ENCODE data around the gene LASP1.

The LASP1 gene

DNA sequence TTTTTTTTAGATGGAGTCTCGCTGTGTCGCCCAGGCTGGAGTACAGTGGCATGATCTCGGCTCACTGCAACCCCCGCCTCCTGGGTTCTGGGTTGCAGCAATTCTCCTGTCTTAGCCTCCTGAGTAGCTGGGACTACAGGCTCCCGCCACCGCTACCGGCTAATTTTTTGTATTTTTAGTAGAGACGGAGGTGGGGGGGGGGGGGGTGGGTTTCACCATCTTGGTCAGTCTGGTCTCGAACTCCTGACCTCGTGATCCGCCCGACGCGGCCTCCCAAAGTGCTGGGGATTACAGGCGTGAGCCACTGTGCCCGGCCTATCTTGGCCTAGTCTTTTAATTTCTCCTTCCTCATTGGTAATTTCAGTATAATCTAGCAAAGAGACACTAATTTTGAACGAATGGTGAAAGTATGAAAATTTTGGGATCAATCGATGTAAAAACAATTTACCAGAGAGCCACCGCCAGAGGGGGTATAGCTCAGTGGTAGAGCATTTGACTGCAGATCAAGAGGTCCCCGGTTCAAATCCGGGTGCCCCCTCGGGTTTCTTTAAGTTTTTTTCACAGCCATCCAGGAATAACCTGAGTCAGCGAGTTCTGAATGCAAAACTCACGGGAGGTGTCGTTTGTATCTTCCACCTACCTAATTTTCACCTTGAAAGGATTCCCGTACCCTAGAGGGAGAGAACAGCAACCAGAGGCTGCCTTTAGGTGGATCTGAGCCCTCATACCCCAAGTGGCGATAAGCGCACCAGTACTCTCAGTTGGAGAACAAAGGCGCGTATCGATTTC, 2.5 kb upstream of the LASP1 start:
- Histone ChIP-seq H3K79me2 (ENCODE audit: control insufficient read depth, low read length) (peaks cover 24% of the 10 kb centered on the region), H3K36me3 (ENCODE audit: control insufficient read depth, low read length) (peaks cover 18% of the 10 kb centered on the region), H3K27ac (ENCODE audit: low read depth, low read length) (peak overlapping the region; percentile 89), H3K27me3 (ENCODE audit: control insufficient read depth, low read length) (no peaks in the 10 kb centered on the region), H3K4me1 (ENCODE audit: control insufficient read depth, low read length) (peaks cover 40% of the 10 kb centered on the region), H3K4me3 (ENCODE audit: low read length) (peak overlapping the region; percentile 95), H3K9me3 (ENCODE audit: control insufficient read depth, insufficient read depth, low read length) (no peaks in the 10 kb centered on the region), H3K9me2 (replicated peaks; ENCODE audit: control insufficient read depth, low read length) (no peaks in the 10 kb centered on the region), H3K4me2 (ENCODE audit: low read length) (peak overlapping the region; percentile 86), H3F3A (ENCODE audit: control insufficient read depth, insufficient read depth) (peaks cover 26% of the 10 kb centered on the region), H4K20me1 (ENCODE audit: control insufficient read depth, insufficient read depth, low read depth, low read length) (peaks cover 6% of the 10 kb centered on the region)
- TF ChIP-seq EZH2phosphoT487 (IDR thresholded peaks at IDR 0.05; ENCODE audit: borderline replicate concordance, low read length) = no peak
- TF ChIP-seq, protein P1, sequence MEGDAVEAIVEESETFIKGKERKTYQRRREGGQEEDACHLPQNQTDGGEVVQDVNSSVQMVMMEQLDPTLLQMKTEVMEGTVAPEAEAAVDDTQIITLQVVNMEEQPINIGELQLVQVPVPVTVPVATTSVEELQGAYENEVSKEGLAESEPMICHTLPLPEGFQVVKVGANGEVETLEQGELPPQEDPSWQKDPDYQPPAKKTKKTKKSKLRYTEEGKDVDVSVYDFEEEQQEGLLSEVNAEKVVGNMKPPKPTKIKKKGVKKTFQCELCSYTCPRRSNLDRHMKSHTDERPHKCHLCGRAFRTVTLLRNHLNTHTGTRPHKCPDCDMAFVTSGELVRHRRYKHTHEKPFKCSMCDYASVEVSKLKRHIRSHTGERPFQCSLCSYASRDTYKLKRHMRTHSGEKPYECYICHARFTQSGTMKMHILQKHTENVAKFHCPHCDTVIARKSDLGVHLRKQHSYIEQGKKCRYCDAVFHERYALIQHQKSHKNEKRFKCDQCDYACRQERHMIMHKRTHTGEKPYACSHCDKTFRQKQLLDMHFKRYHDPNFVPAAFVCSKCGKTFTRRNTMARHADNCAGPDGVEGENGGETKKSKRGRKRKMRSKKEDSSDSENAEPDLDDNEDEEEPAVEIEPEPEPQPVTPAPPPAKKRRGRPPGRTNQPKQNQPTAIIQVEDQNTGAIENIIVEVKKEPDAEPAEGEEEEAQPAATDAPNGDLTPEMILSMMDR (IDR thresholded peaks at IDR 0.05; ENCODE audit: low read depth, low read length, poor library complexity, severe bottlenecking) = no peak

DNA sequence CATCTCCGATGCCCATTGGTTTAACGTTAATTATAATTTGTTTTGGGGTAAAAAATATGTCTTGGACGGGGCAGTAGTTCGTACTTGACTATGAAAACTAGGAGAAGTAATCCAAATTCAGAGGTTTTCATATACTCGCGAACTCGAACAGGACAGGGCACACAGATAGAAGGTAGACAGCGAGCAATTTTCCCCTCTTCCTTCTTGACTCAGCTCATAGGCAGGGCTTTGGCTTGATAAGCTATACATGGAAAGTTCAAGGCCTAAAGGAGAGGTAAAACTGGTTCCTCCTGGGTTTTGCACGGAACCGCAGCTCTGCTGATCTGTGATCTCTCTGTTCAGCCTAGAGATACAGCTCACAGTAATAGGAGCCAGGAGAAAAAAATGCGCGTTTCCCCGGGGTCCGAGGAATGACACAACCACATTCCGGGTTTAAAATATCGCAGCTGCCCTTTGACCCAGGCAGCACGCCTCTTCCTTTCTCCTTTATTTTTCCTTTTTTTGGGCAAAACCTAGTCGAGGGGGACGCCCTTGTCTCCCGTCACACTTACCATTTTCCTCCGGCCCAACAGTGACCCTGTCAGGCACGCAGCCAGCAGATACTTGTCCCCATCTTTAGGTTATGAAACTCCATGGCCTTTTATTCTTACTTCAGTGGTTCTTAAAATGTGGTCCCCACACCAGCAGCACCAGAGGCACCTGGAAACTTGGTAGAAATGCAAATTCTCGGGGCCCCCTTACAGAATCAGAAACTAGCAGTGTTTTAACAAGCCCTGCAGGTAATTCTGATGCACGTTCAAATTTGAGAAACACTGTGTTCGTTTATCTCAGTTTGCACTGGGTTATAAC, 1.7 kb upstream of the LASP1 start:
- Histone ChIP-seq H3K4me3 (ENCODE audit: low read length) (peak overlapping the region; percentile 95), H3K79me2 (ENCODE audit: control insufficient read depth, low read length) (peaks cover 32% of the 10 kb centered on the region), H4K20me1 (ENCODE audit: control insufficient read depth, insufficient read depth, low read depth, low read length) (peaks cover 6% of the 10 kb centered on the region), H3K4me2 (ENCODE audit: low read length) (peak overlapping the region; percentile 86), H3K9me2 (replicated peaks; ENCODE audit: control insufficient read depth, low read length) (no peaks in the 10 kb centered on the region), H3K4me1 (ENCODE audit: control insufficient read depth, low read length) (peaks cover 45% of the 10 kb centered on the region), H3K9me3 (ENCODE audit: control insufficient read depth, insufficient read depth, low read length) (no peaks in the 10 kb centered on the region), H3K27ac (ENCODE audit: low read depth, low read length) (peak overlapping the region; percentile 89), H3K36me3 (ENCODE audit: control insufficient read depth, low read length) (peaks cover 24% of the 10 kb centered on the region), H3F3A (ENCODE audit: control insufficient read depth, insufficient read depth) (peaks cover 26% of the 10 kb centered on the region), H3K27me3 (ENCODE audit: control insufficient read depth, low read length) (no peaks in the 10 kb centered on the region)
- TF ChIP-seq, protein P1 (IDR thresholded peaks at IDR 0.05; ENCODE audit: low read depth, low read length, poor library complexity, severe bottlenecking) = peak; percentile 20
- TF ChIP-seq EZH2phosphoT487 (IDR thresholded peaks at IDR 0.05; ENCODE audit: borderline replicate concordance, low read length) = no peak

DNA sequence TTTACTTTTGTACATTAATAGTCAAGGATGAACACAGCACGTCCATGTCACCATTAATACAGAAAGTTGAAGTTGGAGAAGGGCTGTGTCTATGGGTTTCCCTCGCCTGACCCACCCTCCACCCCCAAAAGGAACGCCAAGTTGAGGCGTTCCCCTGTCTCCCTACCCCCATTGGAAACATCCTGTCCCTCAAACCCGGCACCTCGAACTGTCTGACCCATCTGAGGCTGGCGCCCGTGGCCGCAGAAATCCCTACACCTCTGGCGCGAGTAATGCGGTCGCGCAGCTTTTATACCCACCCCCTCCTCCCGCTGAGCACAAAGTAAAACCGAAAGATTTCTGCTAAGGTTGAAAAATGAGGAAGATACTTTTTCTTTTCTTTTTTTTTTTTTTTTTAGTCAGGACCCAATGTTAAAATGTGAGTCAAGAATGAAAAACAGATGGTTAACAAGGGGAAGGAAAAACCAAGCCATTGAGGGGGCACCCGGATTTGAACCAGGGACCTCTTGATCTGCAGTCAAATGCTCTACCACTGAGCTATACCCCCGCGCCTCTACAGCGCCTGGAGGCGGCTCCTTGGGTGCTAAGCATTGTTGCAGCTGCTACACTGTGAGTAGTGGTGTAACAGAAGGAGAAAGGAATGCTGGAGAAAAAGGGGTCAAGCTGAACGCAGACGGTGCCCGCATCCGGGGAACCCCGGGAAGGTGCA, 887 bp upstream of the LASP1 start:
- no peaks in the 10 kb centered on the region for H3K9me3 ChIP-seq (ENCODE audit: control insufficient read depth, insufficient read depth, low read length)
- H3K4me2 ChIP-seq (ENCODE audit: low read length) = peak overlapping the region; percentile 86
- H4K20me1 ChIP-seq (ENCODE audit: control insufficient read depth, insufficient read depth, low read depth, low read length) = peaks cover 6% of the 10 kb centered on the region
- peaks cover 26% of the 10 kb centered on the region for H3F3A ChIP-seq (ENCODE audit: control insufficient read depth, insufficient read depth)
- peaks cover 42% of the 10 kb centered on the region for H3K4me1 ChIP-seq (ENCODE audit: control insufficient read depth, low read length)
- H3K27me3 ChIP-seq (ENCODE audit: control insufficient read depth, low read length) = no peaks in the 10 kb centered on the region
- peak overlapping the region; percentile 89 for H3K27ac ChIP-seq (ENCODE audit: low read depth, low read length)
- H3K9me2 ChIP-seq (replicated peaks; ENCODE audit: control insufficient read depth, low read length) = no peaks in the 10 kb centered on the region
- TF ChIP-seq, protein P1 (IDR thresholded peaks at IDR 0.05; ENCODE audit: low read depth, low read length, poor library complexity, severe bottlenecking) = peak; percentile 71
- no peak for TF ChIP-seq EZH2phosphoT487 (IDR thresholded peaks at IDR 0.05; ENCODE audit: borderline replicate concordance, low read length)
- H3K36me3 ChIP-seq (ENCODE audit: control insufficient read depth, low read length) = peaks cover 24% of the 10 kb centered on the region
- H3K79me2 ChIP-seq (ENCODE audit: control insufficient read depth, low read length) = peaks cover 40% of the 10 kb centered on the region
- H3K4me3 ChIP-seq (ENCODE audit: low read length) = peak overlapping the region; percentile 95

All from DOHH2 (cell line).